PC-9 (cell line): ENCODE measurements around the gene CAAP1.
"Not testable (repeated sequence)": the region's sequence is repeated elsewhere in the genome, so short reads cannot be mapped to it uniquely, and the experiment has no call there.

Experiments
- EZH2 ChIP-seq: fragments of 200-600 bp; sonication (generic); IDR thresholded peaks from 2 replicates; pipeline ENCODE4 v1.8.0; 2017; ENCODE audit warnings: antibody characterized with exemption, low read depth
- TF ChIP-seq, protein P1 (sequence below): fragments of 200-600 bp; sonication (generic); conservative IDR thresholded peaks from 2 replicates; pipeline ENCODE4 v1.6.1; 2017; ENCODE audit warnings: mixed run types, antibody characterized with exemption, mild to moderate bottlenecking, moderate library complexity

GRCh38 chr9:26875155-26875554 is 17.4 kb downstream of the CAAP1 start:
- TF ChIP-seq, protein P1, sequence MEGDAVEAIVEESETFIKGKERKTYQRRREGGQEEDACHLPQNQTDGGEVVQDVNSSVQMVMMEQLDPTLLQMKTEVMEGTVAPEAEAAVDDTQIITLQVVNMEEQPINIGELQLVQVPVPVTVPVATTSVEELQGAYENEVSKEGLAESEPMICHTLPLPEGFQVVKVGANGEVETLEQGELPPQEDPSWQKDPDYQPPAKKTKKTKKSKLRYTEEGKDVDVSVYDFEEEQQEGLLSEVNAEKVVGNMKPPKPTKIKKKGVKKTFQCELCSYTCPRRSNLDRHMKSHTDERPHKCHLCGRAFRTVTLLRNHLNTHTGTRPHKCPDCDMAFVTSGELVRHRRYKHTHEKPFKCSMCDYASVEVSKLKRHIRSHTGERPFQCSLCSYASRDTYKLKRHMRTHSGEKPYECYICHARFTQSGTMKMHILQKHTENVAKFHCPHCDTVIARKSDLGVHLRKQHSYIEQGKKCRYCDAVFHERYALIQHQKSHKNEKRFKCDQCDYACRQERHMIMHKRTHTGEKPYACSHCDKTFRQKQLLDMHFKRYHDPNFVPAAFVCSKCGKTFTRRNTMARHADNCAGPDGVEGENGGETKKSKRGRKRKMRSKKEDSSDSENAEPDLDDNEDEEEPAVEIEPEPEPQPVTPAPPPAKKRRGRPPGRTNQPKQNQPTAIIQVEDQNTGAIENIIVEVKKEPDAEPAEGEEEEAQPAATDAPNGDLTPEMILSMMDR = not testable (repeated sequence)
- TF ChIP-seq EZH2 = not testable (repeated sequence)
